Hematopoietic multipotent progenitor cell treated with erythropoietin and hydrocortisone succinate and interleukin-3 and kit ligand, for 17 days (in vitro differentiated cells): ENCODE results near the gene FBXW7.

Source experiments
- DNase-seq: peaks from one replicate; pipeline ENCODE4 v3.0.0-alpha.2; 2015; ENCODE audit warnings: low spot score

The FBXW7 gene

GRCh38 chr4:152471251-152471792 is 64.6 kb downstream of the FBXW7 start:
- DNase-seq, result no peak

- no peak for DNase-seq
These were observed 67.5 kb downstream of the FBXW7 start for GRCh38 chr4:152468408-152468807.

GRCh38 chr4:152467101-152467500 is 68.8 kb downstream of the FBXW7 start:
- no peak for DNase-seq

- no peak for DNase-seq
These were observed 71.7 kb downstream of the FBXW7 start for GRCh38 chr4:152464030-152464823.

- no peak for DNase-seq
These were observed 72.3 kb downstream of the FBXW7 start for GRCh38 chr4:152463562-152463961.

GRCh38 chr4:152462695-152463094 is 73.2 kb downstream of the FBXW7 start:
- DNase-seq, result no peak

GRCh38 chr4:152462047-152462446 is 73.8 kb downstream of the FBXW7 start:
- no peak for DNase-seq

GRCh38 chr4:152460488-152460887 is 75.4 kb downstream of the FBXW7 start:
- no peak for DNase-seq

GRCh38 chr4:152459326-152459725 is 76.6 kb downstream of the FBXW7 start:
- no peak for DNase-seq

- DNase-seq, result no peak
These were observed 77.0 kb downstream of the FBXW7 start for GRCh38 chr4:152458801-152459302.

- no peak for DNase-seq
These were observed 79.3 kb downstream of the FBXW7 start for GRCh38 chr4:152456609-152457008.

- no peak for DNase-seq
These were observed 80.6 kb downstream of the FBXW7 start for GRCh38 chr4:152455311-152455710.

GRCh38 chr4:152454398-152455011 is 81.4 kb downstream of the FBXW7 start:
- DNase-seq, result no peak

- DNase-seq, result no peak
These were observed 84.4 kb downstream of the FBXW7 start for GRCh38 chr4:152451496-152451895.

- no peak for DNase-seq
These were observed 87.0 kb downstream of the FBXW7 start for GRCh38 chr4:152448854-152449253.

GRCh38 chr4:152448038-152448707 is 87.7 kb downstream of the FBXW7 start:
- no peak for DNase-seq

GRCh38 chr4:152443859-152444258 is 92.0 kb downstream of the FBXW7 start:
- no peak for DNase-seq

GRCh38 chr4:152437561-152437960 is 98.3 kb downstream of the FBXW7 start:
- DNase-seq, result no peak

GRCh38 chr4:152436384-152436783 is 99.5 kb downstream of the FBXW7 start:
- no peak for DNase-seq

GRCh38 chr4:152434011-152434410 is 101.9 kb downstream of the FBXW7 start:
- DNase-seq, result no peak

- DNase-seq, result no peak
These were observed 104.1 kb downstream of the FBXW7 start for GRCh38 chr4:152431784-152432183.

GRCh38 chr4:152431291-152431690 is 104.6 kb downstream of the FBXW7 start:
- DNase-seq, result no peak

GRCh38 chr4:152430507-152430906 is 105.4 kb downstream of the FBXW7 start:
- DNase-seq, result no peak
